ENCODE data around the gene ZNF256. TPM values are rescaled to one million over a fixed set of nuclear protein-coding genes. Genes with fewer than 3 reads are reported as not detected.

ZNF256 gene
- total RNA-seq, 2 donors from 2014 or later: 9.6 to 15.3 TPM

DNA sequence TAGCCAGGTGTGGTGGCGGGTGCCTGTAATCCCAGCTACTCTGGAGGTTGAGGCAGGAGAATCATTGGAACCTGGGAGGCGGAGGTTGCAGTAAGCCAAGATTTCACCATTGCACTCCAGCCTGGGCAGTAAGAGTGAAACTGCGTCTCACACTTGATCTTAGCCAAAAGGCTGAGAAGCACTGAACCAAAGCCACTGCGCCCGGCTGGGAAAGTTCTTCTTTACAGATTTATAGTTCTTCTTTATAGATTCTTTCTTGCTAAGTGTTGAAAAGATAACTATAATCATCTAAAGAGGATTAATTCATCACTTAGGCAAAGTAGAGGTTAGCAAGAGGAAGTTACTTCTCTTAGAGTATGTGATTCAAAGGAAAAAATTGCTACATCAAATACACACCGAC lies 42.2 kb downstream of the ZNF256 start:
- DNase-seq (no peak), ATAC-seq (no peak)
- intact Hi-C loops (cut with DNase I): loop anchor here in 1 of 2 donors (10.0 kb wide), 1 partner anchor 800 kb away; no protein-coding TSS in a partner anchor

DNA sequence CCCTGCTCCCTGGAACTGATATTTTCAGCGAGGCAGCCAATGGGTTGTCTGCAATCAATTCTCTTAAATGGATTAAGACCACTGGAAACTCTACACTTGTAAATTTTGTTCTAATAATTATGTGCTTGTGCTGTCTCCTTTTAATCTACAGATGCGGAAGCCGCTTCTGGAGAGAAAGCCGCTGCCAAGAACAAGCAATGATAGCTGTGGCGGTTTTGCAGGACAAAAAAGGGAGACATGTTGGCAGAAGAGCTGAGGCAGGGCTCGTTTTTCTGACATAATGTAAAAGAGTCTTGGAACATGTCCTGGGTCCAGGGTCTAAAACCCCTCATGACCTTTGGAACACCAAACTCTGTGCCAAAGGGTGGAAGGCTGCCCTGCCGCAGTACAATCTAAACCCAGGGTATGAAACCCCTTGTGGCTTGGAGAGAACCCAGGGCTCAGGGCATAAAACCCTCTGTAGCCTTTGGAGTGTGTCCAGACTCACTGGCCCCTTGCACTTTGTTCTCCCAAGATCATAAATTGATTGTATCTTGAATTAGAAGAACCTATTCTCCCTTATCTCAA lies 43.8 kb downstream of the ZNF256 start:
- DNase-seq: no peak
- no peak for ATAC-seq
- intact Hi-C loops (cut with DNase I): loop anchor here in 1 of 2 donors (5.0 to 10.0 kb wide), 2 partner anchors 166 to 799 kb away; no protein-coding TSS in a partner anchor

DNA sequence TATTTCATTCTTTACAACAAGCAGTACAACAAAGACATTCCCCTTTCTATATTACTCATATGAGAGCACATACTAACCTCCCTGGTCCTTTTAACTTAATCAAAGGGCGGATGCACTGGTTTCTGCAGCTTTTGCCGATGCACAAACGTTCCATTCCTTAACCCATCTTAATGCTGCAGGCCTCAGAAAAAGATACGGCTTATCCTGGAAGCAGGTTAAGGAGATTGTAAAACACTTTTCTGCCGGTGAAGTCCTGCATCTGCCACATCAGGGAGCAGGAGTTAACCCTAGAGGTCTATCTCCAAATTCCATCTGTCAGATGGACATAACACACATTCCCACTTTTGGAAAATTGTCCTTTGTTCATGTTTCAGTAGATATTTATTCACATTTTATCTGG lies 47.2 kb downstream of the ZNF256 start:
- DNase-seq (no peak), ATAC-seq (no peak)
- intact Hi-C loops (cut with DNase I): loop anchor here in 1 of 2 donors (5.0 to 10.0 kb wide), 2 partner anchors 163 to 796 kb away; no protein-coding TSS in a partner anchor

Other genes starting within 250 kb of the ZNF256 start
- 1 to 10 TPM; 3.4 to 6.1 TPM for gene ZNF154, start 238.5 kb downstream of the ZNF256 start, total RNA-seq
- 1 to 10 TPM; 5.1 to 7.0 TPM for gene ZNF671, start 220.1 kb downstream of the ZNF256 start, total RNA-seq
- 10 to 100 TPM; 10.8 to 14.4 TPM for gene ZNF776, start 200.9 kb downstream of the ZNF256 start, total RNA-seq
- 1 to 10 TPM; 9.3 to 9.5 TPM for gene ZNF586, start 178.0 kb downstream of the ZNF256 start, total RNA-seq
- 1 to 10 TPM; 3.3 to 4.6 TPM for gene ZNF552, start 132.8 kb downstream of the ZNF256 start, total RNA-seq
- gene ZNF587B, start 117.4 kb downstream of the ZNF256 start, total RNA-seq: 1 to 10 TPM; 5.9 to 8.7 TPM
- gene ZNF587, start 97.8 kb downstream of the ZNF256 start, total RNA-seq: 10 to 100 TPM; 18.6 to 20.9 TPM
- 10 to 100 TPM; 10.8 to 10.9 TPM for gene ZNF814, start 58.7 kb downstream of the ZNF256 start, total RNA-seq
- 10 to 100 TPM; 11.9 to 13.4 TPM for gene ZNF417, start 31.1 kb downstream of the ZNF256 start, total RNA-seq
- gene ZNF418, start 12.3 kb downstream of the ZNF256 start, total RNA-seq: 10 to 100 TPM in 1 of 2 donors, 1 to 10 TPM in 1; 9.1 to 10.5 TPM
- 1 to 10 TPM; 2.0 to 2.1 TPM for gene C19orf18, start 26.8 kb upstream of the ZNF256 start, total RNA-seq
- gene ZNF606, start 55.1 kb upstream of the ZNF256 start, total RNA-seq: 10 to 100 TPM; 11.4 to 13.8 TPM
- gene ZSCAN1, start 86.3 kb upstream of the ZNF256 start, total RNA-seq: under 1 TPM in 1 of 2 donors, not detected in 1; 0.42 TPM
- gene ZNF135, start 111.6 kb upstream of the ZNF256 start, total RNA-seq: 1 to 10 TPM; 2.5 to 3.4 TPM
- 10 to 100 TPM; 54.0 to 60.9 TPM for gene ZSCAN18, start 150.5 kb upstream of the ZNF256 start, total RNA-seq
- gene ZNF329, start 203.1 kb upstream of the ZNF256 start, total RNA-seq: 1 to 10 TPM; 7.0 to 8.8 TPM
- gene ZNF274, start 235.4 kb upstream of the ZNF256 start, total RNA-seq: 10 to 100 TPM; 20.9 to 28.3 TPM

Measured in left cardiac atrium (tissue), 4 donors.